H1 (cell line): ENCODE measurements around the gene OLFM2. TPM values are rescaled to one million over a fixed set of nuclear protein-coding genes. Genes with fewer than 3 reads are reported as not detected.

Source experiments
- CBX8 ChIP-seq: fragments of 300-800, 300-1000 bp; sonication (generic); IDR thresholded peaks from 2 replicates; pipeline ENCODE4 v1.7.1; 2016; ENCODE audit warnings: low read depth, low read length, borderline replicate concordance
- SIRT6 ChIP-seq: IDR thresholded peaks from one replicate; pipeline ENCODE4 v1.7.1; 2012; ENCODE audit warnings: low read length, inconsistent platforms
- SIX5 ChIP-seq: IDR thresholded peaks from 2 replicates; pipeline ENCODE4 v1.6.1; 2011; ENCODE audit warnings: mild to moderate bottlenecking, low read depth, low read length
- polyA plus RNA-seq, 7 experiments: library from polyadenylated mRNA; depleted of rRNA in 3 of 7; stranded (reverse) in 5 of 7; unstranded in 2 of 7; fragments of >200 nt in 5 of 7; fragments of 200-250 nt in 2 of 7; gene quantifications; 1 replicate in 5 of 7; 2 replicates in 1 of 7; 4 replicates in 1 of 7; pipeline versions ENCODE4 v1.2.1 to v1.2.3, GENCODE V29; 2011 to 2013; ENCODE audit warnings: missing spikeins in 2 of 7, mixed read lengths in 2 of 7
- total RNA-seq: library from RNA; stranded (reverse); fragmentation: NEBNext Ultra II Directional; extraction: Animal tissue kit (Norgen Biotek cat#: 25700); gene quantifications from 2 replicates; pipeline ENCODE4 v1.2.1, GENCODE V29; 2021
- TF ChIP-seq, protein P1 (sequence below): IDR thresholded peaks from 2 replicates; pipeline ENCODE4 v1.6.1; 2012; ENCODE audit warnings: inconsistent platforms
- TF ChIP-seq, protein P2 (sequence below), 3 experiments: IDR thresholded peaks; 1 replicate in 2 of 3; 2 replicates in 1 of 3; pipeline versions ENCODE4 v1.5.1 to v1.6.1; 2011; ENCODE audit warnings: low read length in 3 of 3, mild to moderate bottlenecking in 3 of 3, inconsistent platforms in 2 of 3, low read depth in 1 of 3, moderate library complexity in 1 of 3; ENCODE audit not compliant: insufficient read depth in 1 of 3; ENCODE audit errors: control extremely low read depth in 1 of 3

Gene OLFM2
- total and polyA plus RNA-seq, 2 of the 8 experiments (the other 6 are each of a cell fraction or from before 2014, with no cell fraction given), result 68.2 to 151 TPM

DNA sequence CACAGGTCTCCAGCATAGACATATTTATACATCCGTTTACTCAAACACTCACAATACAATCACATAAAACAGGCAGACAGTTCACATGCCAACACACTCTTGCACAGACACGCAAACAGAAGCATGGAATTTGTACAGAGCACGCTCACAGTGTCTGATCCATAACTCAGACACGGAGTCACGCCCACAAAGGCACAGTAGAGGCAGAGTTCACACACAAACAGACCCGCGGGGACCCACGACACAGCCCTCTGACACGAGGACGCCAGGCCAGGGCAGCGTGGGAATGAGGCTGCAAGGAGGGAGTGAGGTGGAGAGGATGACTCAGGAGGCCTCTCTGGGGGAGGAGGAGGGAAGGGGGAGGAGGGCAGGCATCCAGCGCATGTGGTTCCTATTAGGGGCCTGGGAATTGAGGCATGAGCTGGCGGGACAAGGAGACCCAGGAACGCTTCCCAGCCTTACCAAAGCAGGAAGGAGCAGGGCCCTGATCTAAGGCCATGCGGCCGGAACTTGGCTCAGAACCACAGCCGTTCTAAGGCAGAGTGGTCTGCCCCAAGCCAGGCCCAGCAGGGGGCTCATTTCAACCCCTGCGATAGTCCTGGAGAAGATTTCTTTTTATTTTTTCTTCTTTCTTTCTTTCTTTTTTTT is 9.1 kb upstream of the OLFM2 start (continued):
- TF ChIP-seq, protein P1, sequence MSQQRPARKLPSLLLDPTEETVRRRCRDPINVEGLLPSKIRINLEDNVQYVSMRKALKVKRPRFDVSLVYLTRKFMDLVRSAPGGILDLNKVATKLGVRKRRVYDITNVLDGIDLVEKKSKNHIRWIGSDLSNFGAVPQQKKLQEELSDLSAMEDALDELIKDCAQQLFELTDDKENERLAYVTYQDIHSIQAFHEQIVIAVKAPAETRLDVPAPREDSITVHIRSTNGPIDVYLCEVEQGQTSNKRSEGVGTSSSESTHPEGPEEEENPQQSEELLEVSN, result peak; percentile 31; the same call in 1 of the 2 replicates
- TF ChIP-seq CBX8, result no peak
- no peak for TF ChIP-seq SIRT6
- TF ChIP-seq, protein P2, sequence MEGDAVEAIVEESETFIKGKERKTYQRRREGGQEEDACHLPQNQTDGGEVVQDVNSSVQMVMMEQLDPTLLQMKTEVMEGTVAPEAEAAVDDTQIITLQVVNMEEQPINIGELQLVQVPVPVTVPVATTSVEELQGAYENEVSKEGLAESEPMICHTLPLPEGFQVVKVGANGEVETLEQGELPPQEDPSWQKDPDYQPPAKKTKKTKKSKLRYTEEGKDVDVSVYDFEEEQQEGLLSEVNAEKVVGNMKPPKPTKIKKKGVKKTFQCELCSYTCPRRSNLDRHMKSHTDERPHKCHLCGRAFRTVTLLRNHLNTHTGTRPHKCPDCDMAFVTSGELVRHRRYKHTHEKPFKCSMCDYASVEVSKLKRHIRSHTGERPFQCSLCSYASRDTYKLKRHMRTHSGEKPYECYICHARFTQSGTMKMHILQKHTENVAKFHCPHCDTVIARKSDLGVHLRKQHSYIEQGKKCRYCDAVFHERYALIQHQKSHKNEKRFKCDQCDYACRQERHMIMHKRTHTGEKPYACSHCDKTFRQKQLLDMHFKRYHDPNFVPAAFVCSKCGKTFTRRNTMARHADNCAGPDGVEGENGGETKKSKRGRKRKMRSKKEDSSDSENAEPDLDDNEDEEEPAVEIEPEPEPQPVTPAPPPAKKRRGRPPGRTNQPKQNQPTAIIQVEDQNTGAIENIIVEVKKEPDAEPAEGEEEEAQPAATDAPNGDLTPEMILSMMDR (IDR thresholded peaks at IDR 0.05; ENCODE audit: control extremely low read depth in 1 of 3, insufficient read depth in 1 of 3, low read depth in 1 of 3, low read length in 3 of 3), result no peak
- no peak for TF ChIP-seq SIX5
